ENCODE data around the gene AADAC.
"Not testable (repeated sequence)": the region's sequence is repeated elsewhere in the genome, so short reads cannot be mapped to it uniquely, and the experiment has no call there.

AADAC gene

GRCh38 chr3:151856641-151857040 is 42.7 kb downstream of the AADAC start:
- no peak for DNase-seq (ENCODE audit: low read depth in 3 of 3)

- DNase-seq (ENCODE audit: low read depth in 3 of 3): no peak
Observed at GRCh38 chr3:151859233-151859673, 45.3 kb downstream of the AADAC start.

GRCh38 chr3:151859905-151860304 is 46.0 kb downstream of the AADAC start:
- DNase-seq (ENCODE audit: low read depth in 3 of 3): no peak

GRCh38 chr3:151863611-151864010 is 49.7 kb downstream of the AADAC start:
- DNase-seq (ENCODE audit: low read depth in 3 of 3): no peak

GRCh38 chr3:151864423-151865101 is 50.6 kb downstream of the AADAC start:
- no peak for DNase-seq (ENCODE audit: low read depth in 3 of 3)

- DNase-seq (ENCODE audit: low read depth in 3 of 3): no peak
Observed at GRCh38 chr3:151866711-151867410, 52.9 kb downstream of the AADAC start.

- DNase-seq (ENCODE audit: low read depth in 3 of 3): no peak
Observed at GRCh38 chr3:151867666-151868065, 53.8 kb downstream of the AADAC start.

GRCh38 chr3:151869181-151869580 is 55.3 kb downstream of the AADAC start:
- DNase-seq (ENCODE audit: low read depth in 3 of 3): no peak

GRCh38 chr3:151871639-151872468 is 57.9 kb downstream of the AADAC start:
- DNase-seq (ENCODE audit: low read depth in 3 of 3): no peak

- no peak for DNase-seq (ENCODE audit: low read depth in 3 of 3)
Observed at GRCh38 chr3:151873398-151873797, 59.5 kb downstream of the AADAC start, which contains the start of gene SUCNR1. SUCNR1 (plus strand) TSS chr3:151873643; CDS start chr3:151879893, 6,250 bp downstream.

GRCh38 chr3:151874079-151874478 is 60.2 kb downstream of the AADAC start:
- DNase-seq (ENCODE audit: low read depth in 3 of 3): not testable (repeated sequence)

GRCh38 chr3:151875759-151876158 is 61.8 kb downstream of the AADAC start:
- no peak for DNase-seq (ENCODE audit: low read depth in 3 of 3)

- no peak for DNase-seq (ENCODE audit: low read depth in 3 of 3)
Observed at GRCh38 chr3:151877269-151877668, 63.4 kb downstream of the AADAC start.

All from stimulated activated CD4-positive, alpha-beta T cell treated with anti-CD3 and anti-CD28 coated beads, TNF-alpha, amount 100 ng/mL, for 48 hours (primary cell).